Measurements from ENCODE around the gene BIRC2.

Gene BIRC2

GRCh38 chr11:102402548-102402947, 55.5 kb downstream of the BIRC2 start:
- DNase-seq, result no peak

- DNase-seq, result no peak
Observed at GRCh38 chr11:102405501-102405900, 58.5 kb downstream of the BIRC2 start.

GRCh38 chr11:102406099-102406498, 59.1 kb downstream of the BIRC2 start:
- DNase-seq, result no peak

GRCh38 chr11:102407901-102408300, 60.9 kb downstream of the BIRC2 start:
- DNase-seq, result no peak

- no peak for DNase-seq
Observed at GRCh38 chr11:102408339-102408738, 61.3 kb downstream of the BIRC2 start.

GRCh38 chr11:102410382-102410784, 63.4 kb downstream of the BIRC2 start:
- DNase-seq, result no peak

- no peak for DNase-seq
Observed at GRCh38 chr11:102411142-102411541, 64.1 kb downstream of the BIRC2 start.

- no peak for DNase-seq
Observed at GRCh38 chr11:102413497-102413896, 66.5 kb downstream of the BIRC2 start.

GRCh38 chr11:102414559-102414958, 67.5 kb downstream of the BIRC2 start:
- DNase-seq, result no peak

- DNase-seq, result no peak
Observed at GRCh38 chr11:102415304-102415916, 68.4 kb downstream of the BIRC2 start.

- DNase-seq, result no peak
Observed at GRCh38 chr11:102416976-102417375, 70.0 kb downstream of the BIRC2 start.

GRCh38 chr11:102419181-102419580, 72.2 kb downstream of the BIRC2 start:
- no peak for DNase-seq

- DNase-seq, result no peak
Observed at GRCh38 chr11:102420547-102420946, 73.5 kb downstream of the BIRC2 start.

- no peak for DNase-seq
Observed at GRCh38 chr11:102421261-102421660, 74.2 kb downstream of the BIRC2 start.

GRCh38 chr11:102422817-102423712, 76.1 kb downstream of the BIRC2 start:
- DNase-seq, result no peak

- DNase-seq, result no peak
Observed at GRCh38 chr11:102423936-102424335, 76.9 kb downstream of the BIRC2 start.

- no peak for DNase-seq
Observed at GRCh38 chr11:102426000-102426399, 79.0 kb downstream of the BIRC2 start.

GRCh38 chr11:102426570-102426969, 79.6 kb downstream of the BIRC2 start:
- DNase-seq, result no peak

- DNase-seq, result no peak
Observed at GRCh38 chr11:102427068-102427467, 80.1 kb downstream of the BIRC2 start.
